SK-N-SH (cell line): ENCODE measurements around the gene NRCAM. TPM values are rescaled to one million over a fixed set of nuclear protein-coding genes. Genes with fewer than 3 reads are reported as not detected.

ENCODE experiments used
- CTCF ChIA-PET: fragments of 300-600, 350-600 bp; formaldehyde crosslinking; extraction: SDS; loops from one replicate; lab custom pipeline; 2021; lab: Yijun Ruan, JAX
- POLR2A ChIA-PET: fragments of 350-600 bp; sonication (Branson Sonifier 250); formaldehyde crosslinking; extraction: SDS; loops from one replicate; lab custom pipeline; 2020; ENCODE audit warnings: antibody characterized with exemption, inconsistent platforms; lab: Yijun Ruan, JAX
- DNase-seq: peaks from one replicate; pipeline ENCODE4 v3.0.0; 2012
- H2AFZ ChIP-seq: fragments of 200-600 bp; sonication (generic); 2 replicates; pipeline ENCODE4 v1.8.1; 2016; ENCODE audit warnings: antibody characterized with exemption, mild to moderate bottlenecking, low read depth
- H3F3A ChIP-seq: fragments of 200-600 bp; sonication (generic); replicated peaks from 2 replicates; pipeline ENCODE3; 2016; ENCODE audit warnings: antibody characterized with exemption, mild to moderate bottlenecking; ENCODE audit not compliant: insufficient read depth
- H3K27ac ChIP-seq, 2 experiments: fragments of 200-500 bp in 1 of 2; fragments of 200-600 bp in 1 of 2; sonication (Bioruptor generic) in 1 of 2; sonication (generic), shearing (Covaris generic) in 1 of 2; 2 replicates each; pipeline versions ENCODE4 v1.5.1 to v1.6.1; 2014 to 2016; ENCODE audit warnings: low read depth in 2 of 2, inconsistent platforms in 1 of 2, low read length in 1 of 2, mild to moderate bottlenecking in 1 of 2, mixed read lengths in 1 of 2
- H3K27me3 ChIP-seq: fragments of 200-600 bp; sonication (generic), shearing (Covaris generic); 2 replicates; pipeline ENCODE4 v1.6.1; 2016; ENCODE audit warnings: mixed run types; ENCODE audit not compliant: insufficient read depth
- H3K36me3 ChIP-seq, 2 experiments: fragments of 200-500 bp in 1 of 2; fragments of 200-600 bp in 1 of 2; sonication (Bioruptor generic) in 1 of 2; sonication (generic) in 1 of 2; replicated peaks in 1 of 2; 2 replicates each; pipeline versions ENCODE3 to v1.5.1; 2014 to 2016; ENCODE audit warnings: low read length in 1 of 2, mild to moderate bottlenecking in 1 of 2; ENCODE audit not compliant: insufficient read depth in 2 of 2, control insufficient read depth in 1 of 2
- H3K4me1 ChIP-seq, 2 experiments: fragments of 200-500 bp in 1 of 2; fragments of 200-600 bp in 1 of 2; sonication (Bioruptor generic) in 1 of 2; sonication (generic), shearing (Covaris generic) in 1 of 2; 2 replicates each; pipeline versions ENCODE4 v1.5.1 to v1.6.1; 2014 to 2016; ENCODE audit warnings: low read depth in 1 of 2, low read length in 1 of 2, mixed run types in 1 of 2; ENCODE audit not compliant: insufficient read depth in 2 of 2, control insufficient read depth in 1 of 2
- H3K4me2 ChIP-seq: fragments of 200-600 bp; sonication (generic), shearing (Covaris generic); 2 replicates; pipeline ENCODE4 v1.6.1; 2017; ENCODE audit warnings: mixed run types
- H3K4me3 ChIP-seq, 2 experiments: fragments of 200-500 bp in 1 of 2; fragments of 200-600 bp in 1 of 2; sonication (Bioruptor generic) in 1 of 2; sonication (generic), shearing (Covaris generic) in 1 of 2; 2 replicates each; pipeline versions ENCODE4 v1.5.1 to v1.8.1; 2014 to 2016; ENCODE audit warnings: low read depth in 2 of 2, inconsistent platforms in 1 of 2, low read length in 1 of 2, mild to moderate bottlenecking in 1 of 2, mixed read lengths in 1 of 2, moderate library complexity in 1 of 2
- H3K79me2 ChIP-seq: fragments of 200-600 bp; sonication (generic); 2 replicates; pipeline ENCODE4 v1.8.1; 2017; ENCODE audit warnings: mild to moderate bottlenecking; ENCODE audit not compliant: insufficient read depth
- H3K9ac ChIP-seq: fragments of 200-600 bp; sonication (generic); 2 replicates; pipeline ENCODE4 v1.6.1; 2017; ENCODE audit warnings: mixed run types
- H3K9me2 ChIP-seq: fragments of 200-600 bp; sonication (generic); 2 replicates; pipeline ENCODE4 v1.6.1; 2017; ENCODE audit warnings: mixed run types
- H3K9me3 ChIP-seq: fragments of 200-600 bp; sonication (generic); 2 replicates; pipeline ENCODE4 v1.6.1; 2017; ENCODE audit warnings: mixed run types, mild to moderate bottlenecking, moderate library complexity
- H4K20me1 ChIP-seq: fragments of 200-600 bp; sonication (generic); 2 replicates; pipeline ENCODE4 v1.6.1; 2017; ENCODE audit warnings: mild to moderate bottlenecking, mixed run types; ENCODE audit not compliant: insufficient read depth
- CTCF ChIP-seq: fragments of 200-600 bp; sonication (generic); IDR thresholded peaks from 2 replicates; pipeline ENCODE4 v1.6.1; 2017; ENCODE audit warnings: antibody characterized with exemption, mild to moderate bottlenecking, moderate library complexity
- EZH2phosphoT487 ChIP-seq: fragments of 200-600 bp; sonication (generic); IDR thresholded peaks from 2 replicates; pipeline ENCODE4 v1.6.1; 2017; ENCODE audit warnings: low read depth, mixed run types, mild to moderate bottlenecking, antibody characterized with exemption, moderate library complexity, borderline replicate concordance
- FOSL2 ChIP-seq: IDR thresholded peaks from 2 replicates; pipeline ENCODE4 v1.4.0; 2012; ENCODE audit warnings: low read depth, mild to moderate bottlenecking, moderate library complexity, borderline replicate concordance
- FOXJ3 ChIP-seq: sonication (generic); formaldehyde crosslinking; IDR thresholded peaks from 2 replicates; pipeline ENCODE4 v1.5.1; 2020; ENCODE audit warnings: mild to moderate bottlenecking, missing genetic modification reagents
- FOXM1 ChIP-seq: IDR thresholded peaks from 2 replicates; pipeline ENCODE4 v1.4.0; 2012; ENCODE audit warnings: low read depth, mild to moderate bottlenecking
- JUND ChIP-seq: IDR thresholded peaks from 2 replicates; pipeline ENCODE4 v1.4.0; 2012
- MEF2A ChIP-seq: IDR thresholded peaks from 2 replicates; pipeline ENCODE4 v1.4.0; 2012; ENCODE audit warnings: low read depth, borderline replicate concordance
- NFIC ChIP-seq: IDR thresholded peaks from 2 replicates; pipeline ENCODE4 v1.4.0; 2012; ENCODE audit warnings: borderline replicate concordance
- NRF1 ChIP-seq: IDR thresholded peaks from 2 replicates; pipeline ENCODE4 v1.6.1; 2012; ENCODE audit warnings: low read depth, mild to moderate bottlenecking, low read length
- PBX3 ChIP-seq: IDR thresholded peaks from 2 replicates; pipeline ENCODE4; 2012
- POLR2AphosphoS5 ChIP-seq: IDR thresholded peaks from 2 replicates; pipeline ENCODE4 v1.6.1; 2012; ENCODE audit warnings: low read depth, low read length
- RAD21 ChIP-seq: IDR thresholded peaks from 2 replicates; pipeline ENCODE4 v1.6.1; 2012; ENCODE audit warnings: mild to moderate bottlenecking, low read length
- RFX5 ChIP-seq: IDR thresholded peaks from 2 replicates; pipeline ENCODE4 v1.6.1; 2012; ENCODE audit warnings: mild to moderate bottlenecking, improper control_type of control experiment, low read length
- SIN3A ChIP-seq: IDR thresholded peaks from 2 replicates; pipeline ENCODE4 v1.6.1; 2012; ENCODE audit warnings: low read depth, mild to moderate bottlenecking, low read length, moderate library complexity, borderline replicate concordance
- SMC3 ChIP-seq: IDR thresholded peaks from 2 replicates; pipeline ENCODE4 v1.6.1; 2012; ENCODE audit warnings: low read depth, low read length, improper control_type of control experiment
- TEAD4 ChIP-seq: IDR thresholded peaks from 2 replicates; pipeline ENCODE4 v1.4.0; 2012; ENCODE audit warnings: mild to moderate bottlenecking, borderline replicate concordance; ENCODE audit not compliant: insufficient read depth
- WGBS: methylation state at CpG from one replicate; pipeline ENCODE4 v1.1.6; 2017; ENCODE audit warnings: low lambda C conversion rate; 5-methylcytosine and 5-hydroxymethylcytosine counted together
- polyA plus RNA-seq, 3 experiments: library from polyadenylated mRNA; depleted of rRNA; stranded (reverse); fragments of >200 nt; gene quantifications; 2 replicates each; pipeline ENCODE4 v1.2.3, GENCODE V29; 2012
- TF ChIP-seq, protein P1 (sequence below): IDR thresholded peaks from 2 replicates; pipeline ENCODE4 v1.4.0; 2012; ENCODE audit warnings: low read depth, borderline replicate concordance

Gene NRCAM
- polyA plus RNA-seq, 1 of the 3 experiments (the other 2 are of a cell fraction) = 1.1 TPM

GRCh38 chr7:108406222-108406890 is 49.9 kb downstream of the NRCAM start:
- Histone ChIP-seq H3K4me1 (peaks cover 3 to 42% of the 10 kb centered on the region in 2 experiments; a peak in 3 of 4 replicates), H3K9ac (no peak overlapping the region), H4K20me1 (no peaks in the 10 kb centered on the region), H3F3A (no peaks in the 10 kb centered on the region), H3K27me3 (no peaks in the 10 kb centered on the region), H3K4me3 (no peak overlapping the region), H3K27ac (peak overlapping the region in 1 of 2 experiments; percentile 34; a peak in 2 of 4 replicates), H3K9me2 (no peaks in the 10 kb centered on the region), H2AFZ (no peak overlapping the region), H3K4me2 (no peak overlapping the region), H3K36me3 (no peaks in the 10 kb centered on the region), H3K9me3 (no peaks in the 10 kb centered on the region), H3K79me2 (no peaks in the 10 kb centered on the region)
- 43% methylated on average over 1 of the region's 1 CpG for WGBS
- ChIA-PET CTCF (interaction anchor here (0.8 to 2.3 kb wide), 5 partner anchors 8 to 91 kb away, joined by 3 to 6 read pairs (median 4); partner anchors contain the start of gene NRCAM), POLR2A (interaction anchor here (1.6 kb wide), 1 partner anchor 48 kb away, joined by 3 read pairs; no protein-coding TSS in a partner anchor)
- DNase-seq = no peak
- TF ChIP-seq PBX3 (no peak), SMC3 (no peak), NFIC (no peak), SIN3A (no peak), JUND (no peak), FOXJ3 (CRISPR knock-in tag) (no peak), POLR2AphosphoS5 (no peak), FOXM1 (no peak), CTCF (no peak), EZH2phosphoT487 (no peak), FOSL2 (no peak), RAD21 (no peak), NRF1 (no peak), TEAD4 (no peak), MEF2A (no peak), RFX5 (no peak)
- TF ChIP-seq, protein P1, sequence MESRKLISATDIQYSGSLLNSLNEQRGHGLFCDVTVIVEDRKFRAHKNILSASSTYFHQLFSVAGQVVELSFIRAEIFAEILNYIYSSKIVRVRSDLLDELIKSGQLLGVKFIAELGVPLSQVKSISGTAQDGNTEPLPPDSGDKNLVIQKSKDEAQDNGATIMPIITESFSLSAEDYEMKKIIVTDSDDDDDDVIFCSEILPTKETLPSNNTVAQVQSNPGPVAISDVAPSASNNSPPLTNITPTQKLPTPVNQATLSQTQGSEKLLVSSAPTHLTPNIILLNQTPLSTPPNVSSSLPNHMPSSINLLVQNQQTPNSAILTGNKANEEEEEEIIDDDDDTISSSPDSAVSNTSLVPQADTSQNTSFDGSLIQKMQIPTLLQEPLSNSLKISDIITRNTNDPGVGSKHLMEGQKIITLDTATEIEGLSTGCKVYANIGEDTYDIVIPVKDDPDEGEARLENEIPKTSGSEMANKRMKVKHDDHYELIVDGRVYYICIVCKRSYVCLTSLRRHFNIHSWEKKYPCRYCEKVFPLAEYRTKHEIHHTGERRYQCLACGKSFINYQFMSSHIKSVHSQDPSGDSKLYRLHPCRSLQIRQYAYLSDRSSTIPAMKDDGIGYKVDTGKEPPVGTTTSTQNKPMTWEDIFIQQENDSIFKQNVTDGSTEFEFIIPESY = no peak
